Endothelial cell of umbilical vein (primary cell): ENCODE results near the gene SMKR1.

Experiments used
- EZH2 ChIP-seq: IDR thresholded peaks from 2 replicates; pipeline ENCODE4 v1.6.1; 2012; ENCODE audit warnings: borderline replicate concordance, low read depth, mild to moderate bottlenecking, moderate library complexity, low read length, inconsistent platforms; ENCODE audit not compliant: severe bottlenecking
- FOS ChIP-seq: IDR thresholded peaks from 2 replicates; pipeline ENCODE4 v1.6.1; 2011; ENCODE audit warnings: mild to moderate bottlenecking, low read length, moderate library complexity, borderline replicate concordance; ENCODE audit not compliant: insufficient read depth
- MYC ChIP-seq: IDR thresholded peaks from one replicate; pipeline ENCODE4 v1.6.1; 2011; ENCODE audit warnings: mild to moderate bottlenecking, low read depth, low read length
- POLR2A ChIP-seq: IDR thresholded peaks from 2 replicates; pipeline ENCODE4 v1.6.1; 2012; ENCODE audit warnings: low read depth, mild to moderate bottlenecking, control low read depth, low read length
- POLR2AphosphoS5 ChIP-seq: IDR thresholded peaks from 2 replicates; pipeline ENCODE4 v1.6.1; 2012; ENCODE audit warnings: low read depth, mild to moderate bottlenecking, control low read depth, low read length, moderate library complexity; ENCODE audit not compliant: insufficient read depth
- TF ChIP-seq, protein P1 (sequence below), 2 donors: IDR thresholded peaks; 1 replicate in 1 of 2; 2 replicates in 1 of 2; pipeline ENCODE4 v1.5.1; 2011; ENCODE audit warnings: low read length in 2 of 2, mild to moderate bottlenecking in 2 of 2, moderate library complexity in 2 of 2, control low read depth in 1 of 2, inconsistent platforms in 1 of 2, low read depth in 1 of 2; ENCODE audit not compliant: insufficient read depth in 1 of 2; ENCODE audit errors: extremely low read depth in 1 of 2

DNA sequence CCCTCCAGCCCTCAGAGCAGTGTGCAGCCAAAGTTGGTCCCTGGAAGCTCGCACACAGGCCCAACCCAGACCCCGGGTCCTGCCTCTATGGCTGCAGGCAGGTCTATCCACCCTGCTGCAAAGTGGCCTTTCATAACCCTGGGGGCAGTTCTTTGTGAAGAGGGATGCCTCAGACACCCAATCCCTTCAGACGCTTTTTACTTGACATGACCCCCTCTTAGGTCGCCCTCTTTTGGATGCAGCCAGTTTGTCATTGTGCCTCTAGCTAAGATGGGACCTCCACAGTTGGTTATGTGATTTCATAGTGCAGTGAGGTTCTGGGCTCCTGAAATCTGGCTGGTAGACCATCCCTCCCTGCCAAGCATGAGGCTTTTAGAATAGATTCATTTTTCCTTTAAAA lies 27.3 kb downstream of the SMKR1 start:
- TF ChIP-seq FOS (no peak), POLR2AphosphoS5 (no peak), POLR2A (no peak), MYC (no peak), EZH2 (no peak)
- TF ChIP-seq, protein P1, sequence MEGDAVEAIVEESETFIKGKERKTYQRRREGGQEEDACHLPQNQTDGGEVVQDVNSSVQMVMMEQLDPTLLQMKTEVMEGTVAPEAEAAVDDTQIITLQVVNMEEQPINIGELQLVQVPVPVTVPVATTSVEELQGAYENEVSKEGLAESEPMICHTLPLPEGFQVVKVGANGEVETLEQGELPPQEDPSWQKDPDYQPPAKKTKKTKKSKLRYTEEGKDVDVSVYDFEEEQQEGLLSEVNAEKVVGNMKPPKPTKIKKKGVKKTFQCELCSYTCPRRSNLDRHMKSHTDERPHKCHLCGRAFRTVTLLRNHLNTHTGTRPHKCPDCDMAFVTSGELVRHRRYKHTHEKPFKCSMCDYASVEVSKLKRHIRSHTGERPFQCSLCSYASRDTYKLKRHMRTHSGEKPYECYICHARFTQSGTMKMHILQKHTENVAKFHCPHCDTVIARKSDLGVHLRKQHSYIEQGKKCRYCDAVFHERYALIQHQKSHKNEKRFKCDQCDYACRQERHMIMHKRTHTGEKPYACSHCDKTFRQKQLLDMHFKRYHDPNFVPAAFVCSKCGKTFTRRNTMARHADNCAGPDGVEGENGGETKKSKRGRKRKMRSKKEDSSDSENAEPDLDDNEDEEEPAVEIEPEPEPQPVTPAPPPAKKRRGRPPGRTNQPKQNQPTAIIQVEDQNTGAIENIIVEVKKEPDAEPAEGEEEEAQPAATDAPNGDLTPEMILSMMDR (IDR thresholded peaks at IDR 0.05; ENCODE audit: extremely low read depth in 1 of 2, insufficient read depth in 1 of 2, low read depth in 1 of 2, low read length in 2 of 2) = no peak
